ENCODE measurements around the gene PRDM4.

The PRDM4 gene

GRCh38 chr12:107760809-107761501 lies at the start of gene PRDM4:
Gene PRDM4, minus strand, starts transcription at chr12:107761137. Its CDS starts 622 bp downstream, at chr12:107760515.
- H3K27ac ChIP-seq, result peak within 1 kb of the TSS; percentile 82
- no peaks in the 10 kb centered on the region for H3K27me3 ChIP-seq (replicated peaks)
- TF ChIP-seq CTCF (IDR thresholded peaks at IDR 0.05; ENCODE audit: low read depth, low read length, missing control alignments), result no peak
- in situ Hi-C loops (cut with HindIII; ENCODE audit: low pct_ligation_motif_present, low sequenced_read_pairs), result no loop called here
- peak; percentile 89 for DNase-seq
- H3K36me3 ChIP-seq (replicated peaks), result peaks cover 15% of the 10 kb centered on the region
- H3K4me3 ChIP-seq (ENCODE audit: low read depth, low read length), result peak within 1 kb of the TSS; percentile 88

- Histone ChIP-seq H3K36me3 (replicated peaks) (no peaks in the 10 kb centered on the region), H3K27me3 (replicated peaks) (no peaks in the 10 kb centered on the region), H3K4me3 (ENCODE audit: low read depth, low read length) (no peak overlapping the region), H3K27ac (no peak overlapping the region)
- DNase-seq, result no peak
- in situ Hi-C loops (cut with HindIII; ENCODE audit: low pct_ligation_motif_present, low sequenced_read_pairs), result no loop called here
- no peak for TF ChIP-seq CTCF (IDR thresholded peaks at IDR 0.05; ENCODE audit: low read depth, low read length, missing control alignments)
These were observed 46.7 kb upstream of the PRDM4 start for GRCh38 chr12:107807471-107808150.

- Histone ChIP-seq H3K27ac (no peak overlapping the region), H3K4me3 (ENCODE audit: low read depth, low read length) (no peak overlapping the region), H3K36me3 (replicated peaks) (no peaks in the 10 kb centered on the region), H3K27me3 (replicated peaks) (no peaks in the 10 kb centered on the region)
- no peak for TF ChIP-seq CTCF (IDR thresholded peaks at IDR 0.05; ENCODE audit: low read depth, low read length, missing control alignments)
- no peak for DNase-seq
- in situ Hi-C loops (cut with HindIII; ENCODE audit: low pct_ligation_motif_present, low sequenced_read_pairs), result no loop called here
These were observed 44.7 kb upstream of the PRDM4 start for GRCh38 chr12:107805488-107806180.

GRCh38 chr12:107803092-107803491 lies 42.2 kb upstream of the PRDM4 start:
- Histone ChIP-seq H3K36me3 (replicated peaks) (no peaks in the 10 kb centered on the region), H3K27ac (no peak overlapping the region), H3K4me3 (ENCODE audit: low read depth, low read length) (no peak overlapping the region), H3K27me3 (replicated peaks) (no peaks in the 10 kb centered on the region)
- in situ Hi-C loops (cut with HindIII; ENCODE audit: low pct_ligation_motif_present, low sequenced_read_pairs), result no loop called here
- no peak for TF ChIP-seq CTCF (IDR thresholded peaks at IDR 0.05; ENCODE audit: low read depth, low read length, missing control alignments)
- no peak for DNase-seq

- no peak overlapping the region for H3K27ac ChIP-seq
- TF ChIP-seq CTCF (IDR thresholded peaks at IDR 0.05; ENCODE audit: low read depth, low read length, missing control alignments), result no peak
- in situ Hi-C loops (cut with HindIII; ENCODE audit: low pct_ligation_motif_present, low sequenced_read_pairs), result no loop called here
- no peaks in the 10 kb centered on the region for H3K27me3 ChIP-seq (replicated peaks)
- no peak overlapping the region for H3K4me3 ChIP-seq (ENCODE audit: low read depth, low read length)
- peak; percentile 24 for DNase-seq
- H3K36me3 ChIP-seq (replicated peaks), result no peaks in the 10 kb centered on the region
These were observed 40.2 kb upstream of the PRDM4 start for GRCh38 chr12:107801150-107801549.
